Urinary bladder (tissue), 2 donors: ENCODE measurements around the gene CLBA1. TPM values are rescaled to one million over a fixed set of nuclear protein-coding genes. Genes with fewer than 3 reads are reported as not detected.

Experiments
- polyA plus RNA-seq: library from polyadenylated mRNA; stranded (reverse); fragments of 200-250 nt; gene quantifications from one replicate; pipeline ENCODE4 v1.2.3, GENCODE V29; 2013
- total RNA-seq: library from RNA; depleted of rRNA; stranded (reverse); fragments of >200 nt; gene quantifications from one replicate; pipeline ENCODE4 v1.2.3, GENCODE V29; 2014
- donor health status: healthy.

CLBA1 gene
- total and polyA plus RNA-seq, 2 donors = 4.7 to 10.1 TPM

Other genes starting within 250 kb of the CLBA1 start
- 39.9 TPM for gene SIVA1, start 232.6 kb upstream of the CLBA1 start, total RNA-seq
- 280 TPM for gene SIVA1, start 232.6 kb upstream of the CLBA1 start, polyA plus RNA-seq
- gene AKT1, start 190.0 kb upstream of the CLBA1 start, total RNA-seq = 70.3 TPM
- 162 TPM for gene AKT1, start 190.0 kb upstream of the CLBA1 start, polyA plus RNA-seq
- 3.5 TPM for gene ZBTB42, start 184.7 kb upstream of the CLBA1 start, total RNA-seq
- 6.3 TPM for gene ZBTB42, start 184.7 kb upstream of the CLBA1 start, polyA plus RNA-seq
- gene CEP170B, start 120.5 kb upstream of the CLBA1 start, total RNA-seq = 4.9 TPM
- 19.2 TPM for gene CEP170B, start 120.5 kb upstream of the CLBA1 start, polyA plus RNA-seq
- gene PLD4, start 60.9 kb upstream of the CLBA1 start, total RNA-seq = 6.8 TPM
- 0.42 TPM for gene PLD4, start 60.9 kb upstream of the CLBA1 start, polyA plus RNA-seq
- gene AHNAK2, start 7.4 kb upstream of the CLBA1 start, total RNA-seq = 14.5 TPM
- 43.2 TPM for gene AHNAK2, start 7.4 kb upstream of the CLBA1 start, polyA plus RNA-seq
- 20.4 TPM for gene CDCA4, start 35.3 kb downstream of the CLBA1 start, total RNA-seq
- 9.4 TPM for gene CDCA4, start 35.3 kb downstream of the CLBA1 start, polyA plus RNA-seq
- 1.7 TPM for gene GPR132, start 79.6 kb downstream of the CLBA1 start, total RNA-seq
- gene GPR132, start 79.6 kb downstream of the CLBA1 start, polyA plus RNA-seq = 1.3 TPM
- 11.2 TPM for gene JAG2, start 183.0 kb downstream of the CLBA1 start, total RNA-seq
- 22.4 TPM for gene JAG2, start 183.0 kb downstream of the CLBA1 start, polyA plus RNA-seq
- gene NUDT14, start 195.5 kb downstream of the CLBA1 start, total RNA-seq = 7.3 TPM
- 11.6 TPM for gene NUDT14, start 195.5 kb downstream of the CLBA1 start, polyA plus RNA-seq